Astrocyte of the spinal cord (primary cell): ENCODE data around the gene ITIH3.

Experiments used
- DNase-seq: peaks from one replicate; pipeline ENCODE4 v3.0.0; 2011; ENCODE audit warnings: low read depth, low spot score
- H3K4me3 ChIP-seq: 2 replicates; pipeline ENCODE4 v1.5.1; 2011; ENCODE audit warnings: low read depth, mild to moderate bottlenecking, low read length, moderate library complexity
- CTCF ChIP-seq: IDR thresholded peaks from 2 replicates; pipeline ENCODE4 v1.5.1; 2012; ENCODE audit warnings: low read depth, mild to moderate bottlenecking, low read length, inconsistent platforms
- in situ Hi-C: cut with HindIII; loops from 2 replicates; pipeline ENCODE4 v1.10.0; 2017; ENCODE audit warnings: low sequenced_read_pairs

ITIH3 gene

GRCh38 chr3:52816199-52816598 is 21.6 kb downstream of the ITIH3 start:
- no peak overlapping the region for H3K4me3 ChIP-seq
- no peak for DNase-seq
- in situ Hi-C loops, result no loop called here
- no peak for TF ChIP-seq CTCF

GRCh38 chr3:52816654-52817053 is 22.1 kb downstream of the ITIH3 start:
- no peak for DNase-seq
- TF ChIP-seq CTCF, result no peak

DNA sequence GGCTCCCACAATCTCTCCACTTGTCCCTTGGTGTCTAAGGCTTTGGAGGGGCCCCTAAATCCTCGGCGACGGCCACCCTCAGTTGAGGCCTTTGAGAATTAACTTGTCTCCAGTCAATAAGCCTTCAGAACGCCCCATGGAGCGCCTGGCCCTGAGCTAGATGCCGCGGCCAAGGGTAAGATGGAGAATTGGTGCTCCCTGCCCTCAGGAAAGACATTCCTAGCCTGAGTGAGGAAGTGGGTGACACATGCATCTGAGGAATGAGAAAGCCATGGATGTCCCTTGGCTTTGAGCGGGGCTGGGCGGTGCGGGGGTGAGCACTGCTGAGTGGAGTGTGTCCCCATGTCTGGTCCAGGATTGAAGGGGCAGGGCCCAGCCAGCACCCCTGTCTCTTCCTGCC is 22.6 kb downstream of the ITIH3 start:
- in situ Hi-C loops, result no loop called here
- no peak for TF ChIP-seq CTCF

More at GRCh38 chr3:52816654-52817053, 22.1 kb downstream of the ITIH3 start:
- H3K4me3 ChIP-seq, result no peak overlapping the region
- in situ Hi-C loops, result no loop called here

GRCh38 chr3:52817860-52818259 is 23.3 kb downstream of the ITIH3 start:
- TF ChIP-seq CTCF, result no peak
- no peak for DNase-seq
- in situ Hi-C loops, result no loop called here
- H3K4me3 ChIP-seq, result no peak overlapping the region

More for the DNA sequence above, 22.6 kb downstream of the ITIH3 start:
- H3K4me3 ChIP-seq, result no peak overlapping the region
- no peak for DNase-seq

GRCh38 chr3:52819936-52820335 is 25.3 kb downstream of the ITIH3 start:
- in situ Hi-C loops, result no loop called here
- H3K4me3 ChIP-seq, result no peak overlapping the region
- no peak for TF ChIP-seq CTCF
- no peak for DNase-seq

DNA sequence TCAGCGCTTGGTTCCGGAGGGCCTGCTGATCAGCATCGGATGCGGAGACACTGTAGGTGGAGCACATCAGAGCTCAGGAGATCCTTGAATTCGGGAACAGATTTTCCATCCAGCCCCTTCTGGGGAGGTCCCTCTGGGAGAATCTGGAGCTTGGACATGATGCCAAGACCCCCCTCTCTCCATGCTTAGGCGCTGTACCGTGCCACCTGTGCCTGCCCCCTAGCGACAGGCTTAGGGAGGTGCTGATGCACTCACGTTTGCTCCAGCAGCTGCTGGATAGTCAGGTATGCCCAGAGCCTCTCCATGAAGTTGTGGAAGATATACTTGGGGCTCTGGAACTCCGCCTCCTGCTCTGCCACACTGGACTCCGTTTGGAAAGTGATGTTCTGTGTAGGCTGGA is 26.1 kb downstream of the ITIH3 start:
- H3K4me3 ChIP-seq, result no peak overlapping the region
- TF ChIP-seq CTCF, result peak; percentile 76
- DNase-seq, result peak; percentile 17
- in situ Hi-C loops, result no loop called here

- TF ChIP-seq CTCF, result no peak
- H3K4me3 ChIP-seq, result no peak overlapping the region
- in situ Hi-C loops, result no loop called here
- no peak for DNase-seq
Observed at GRCh38 chr3:52822363-52822762, 27.8 kb downstream of the ITIH3 start.
